GM19372 (cell line): ENCODE data around the gene NMB.
"Not testable (repeated sequence)": the region's sequence is repeated elsewhere in the genome, so short reads cannot be mapped to it uniquely, and the experiment has no call there.

Experiments
- ATAC-seq: cut with Tn5 transposase; IDR thresholded peaks from one replicate; pipeline ENCODE4 v1.9.1; 2021; ENCODE audit warnings: mild to moderate bottlenecking, low read depth, moderate library complexity; ENCODE audit not compliant: unreplicated experiment

The NMB gene

GRCh38 chr15:84657748-84658079, 285 bp downstream of the NMB start:
- no peak for ATAC-seq

GRCh38 chr15:84656972-84657371, 1.0 kb downstream of the NMB start:
- no peak for ATAC-seq

- peak; percentile 33 for ATAC-seq
Measured at GRCh38 chr15:84654689-84655453, 3.1 kb downstream of the NMB start.

GRCh38 chr15:84653910-84654688, 3.9 kb downstream of the NMB start, which contains the start of gene WDR73:
TSS of gene WDR73 (minus strand) at chr15:84654283. CDS start at chr15:84654274, 9 bp downstream.
- ATAC-seq: peak; percentile 78

GRCh38 chr15:84653584-84653909, 4.5 kb downstream of the NMB start:
- ATAC-seq: no peak

- no peak for ATAC-seq
Measured at GRCh38 chr15:84649706-84650105, 8.3 kb downstream of the NMB start.

GRCh38 chr15:84648539-84648938, 9.5 kb downstream of the NMB start:
- ATAC-seq: no peak

GRCh38 chr15:84647726-84648125, 10.3 kb downstream of the NMB start:
- ATAC-seq: no peak

GRCh38 chr15:84645997-84646396, 12.0 kb downstream of the NMB start:
- no peak for ATAC-seq

- ATAC-seq: no peak
Measured at GRCh38 chr15:84645496-84645895, 12.5 kb downstream of the NMB start.

GRCh38 chr15:84643838-84644237, 14.2 kb downstream of the NMB start:
- no peak for ATAC-seq

GRCh38 chr15:84642640-84643039, 15.4 kb downstream of the NMB start:
- ATAC-seq: not testable (repeated sequence)

- ATAC-seq: not testable (repeated sequence)
Measured at GRCh38 chr15:84641871-84642270, 16.1 kb downstream of the NMB start.

GRCh38 chr15:84638103-84638502, 19.9 kb downstream of the NMB start:
- ATAC-seq: no peak

- ATAC-seq: no peak
Measured at GRCh38 chr15:84634228-84634837, 23.7 kb downstream of the NMB start.

- ATAC-seq: peak; percentile 49
Measured at GRCh38 chr15:84633311-84634227, 24.4 kb downstream of the NMB start.

- ATAC-seq: no peak
Measured at GRCh38 chr15:84631706-84632272, 26.2 kb downstream of the NMB start.

GRCh38 chr15:84629033-84629432, 29.0 kb downstream of the NMB start:
- ATAC-seq: no peak

GRCh38 chr15:84625123-84625522, 32.9 kb downstream of the NMB start:
- ATAC-seq: no peak

- no peak for ATAC-seq
Measured at GRCh38 chr15:84624359-84624758, 33.6 kb downstream of the NMB start.
